ENCODE results near the gene ZDHHC8.

- no peak for TF ChIP-seq EZH2 (IDR thresholded peaks at IDR 0.05; ENCODE audit: borderline replicate concordance, control insufficient read depth, low read depth, low read length)
- TF ChIP-seq SRF (IDR thresholded peaks at IDR 0.05; ENCODE audit: low read depth in 2 of 2, low read length in 2 of 2) = no peak
- TF ChIP-seq CTCF (IDR thresholded peaks at IDR 0.05 in 2 of 3, conservative IDR thresholded peaks at IDR 0.05 in 1 of 3; ENCODE audit: control insufficient read depth in 2 of 3, extremely low read depth in 1 of 3, insufficient read depth in 1 of 3, low read depth in 3 of 3, low read length in 3 of 3) = no peak
- TF ChIP-seq EGR1 (IDR thresholded peaks at IDR 0.05; ENCODE audit: borderline replicate concordance in 1 of 2, low read depth in 2 of 2, low read length in 2 of 2) = no peak
- TF ChIP-seq PAX8 (IDR thresholded peaks at IDR 0.05) = no peak
- no peak for TF ChIP-seq GABPA (IDR thresholded peaks at IDR 0.05; ENCODE audit: low read depth)
- no peak for TF ChIP-seq NRF1 (conservative IDR thresholded peaks at IDR 0.05; ENCODE audit: low read depth, low read length)
- TF ChIP-seq ZNF274 (IDR thresholded peaks at IDR 0.05; ENCODE audit: insufficient read depth, insufficient read length) = no peak
- TF ChIP-seq CREB1 (IDR thresholded peaks at IDR 0.05; ENCODE audit: low read depth) = no peak
Observed at GRCh38 chr22:20147237-20147988, 15.8 kb downstream of the ZDHHC8 start.

Measured in GM12878 (cell line).